Neural progenitor cell (in vitro differentiated cells): ENCODE data around the gene AHI1. TPM values are rescaled to one million over a fixed set of nuclear protein-coding genes. Genes with fewer than 3 reads are reported as not detected.

ENCODE experiments used
- DNase-seq: peaks from one replicate; pipeline ENCODE4 v3.0.0-alpha.2; 2016; ENCODE audit warnings: low spot score
- H2AFZ ChIP-seq: fragments of 200-600 bp; sonication (generic); replicated peaks from 2 replicates; pipeline ENCODE4 v1.6.1; 2016; ENCODE audit warnings: antibody characterized with exemption
- H3F3A ChIP-seq: fragments of 200-600 bp; sonication (generic); 2 replicates; pipeline ENCODE4 v1.6.1; 2016; ENCODE audit warnings: antibody characterized with exemption, low read depth
- H3K27ac ChIP-seq: fragments of 200-600 bp; sonication (generic); 2 replicates; pipeline ENCODE4 v1.5.1; 2016; ENCODE audit warnings: mild to moderate bottlenecking
- H3K27me3 ChIP-seq: fragments of 200-600 bp; sonication (generic); 2 replicates; pipeline ENCODE4 v1.6.1; 2016; ENCODE audit warnings: mild to moderate bottlenecking, moderate library complexity
- H3K36me3 ChIP-seq: fragments of 200-600 bp; sonication (generic); 2 replicates; pipeline ENCODE4 v1.5.1; 2016
- H3K4me1 ChIP-seq: fragments of 200-600 bp; sonication (generic); 2 replicates; pipeline ENCODE4 v1.6.1; 2016; ENCODE audit warnings: mixed run types
- H3K4me2 ChIP-seq: fragments of 200-600 bp; sonication (generic); 2 replicates; pipeline ENCODE4 v1.6.1; 2016
- H3K4me3 ChIP-seq: fragments of 200-600 bp; sonication (generic); 2 replicates; pipeline ENCODE4 v1.5.1; 2016
- H3K79me2 ChIP-seq: fragments of 200-600 bp; sonication (generic); 2 replicates; pipeline ENCODE4 v1.6.1; 2016; ENCODE audit warnings: low read depth
- H3K9ac ChIP-seq: fragments of 200-600 bp; sonication (generic); 2 replicates; pipeline ENCODE4 v1.6.1; 2016
- H3K9me3 ChIP-seq: fragments of 200-600 bp; sonication (generic); 2 replicates; pipeline ENCODE4 v1.5.1; 2016; ENCODE audit warnings: low read depth
- H4K20me1 ChIP-seq: fragments of 200-600 bp; sonication (generic); 2 replicates; pipeline ENCODE4 v1.6.1; 2016; ENCODE audit warnings: low read depth
- H3K27ac Mint-ChIP-seq: 3 replicates; pipeline ENCODE4 v1.8.0; 2021; ENCODE audit warnings: mixed read lengths
- H3K27me3 Mint-ChIP-seq: 2 replicates; pipeline ENCODE4 v1.8.0; 2022; ENCODE audit warnings: low read depth, mild to moderate bottlenecking, inconsistent platforms, moderate library complexity, mixed read lengths; ENCODE audit not compliant: insufficient read depth
- H3K36me3 Mint-ChIP-seq: 3 replicates; pipeline ENCODE4 v1.8.0; 2021; ENCODE audit warnings: mixed read lengths
- H3K4me1 Mint-ChIP-seq: 3 replicates; pipeline ENCODE4 v1.8.0; 2021; ENCODE audit warnings: mixed read lengths
- H3K4me3 Mint-ChIP-seq: 3 replicates; pipeline ENCODE4 v1.8.0; 2021; ENCODE audit warnings: mild to moderate bottlenecking, moderate library complexity, mixed read lengths
- H3K9me3 Mint-ChIP-seq: 3 replicates; pipeline ENCODE4 v1.8.0; 2020; ENCODE audit warnings: mixed read lengths
- CTCF ChIP-seq: fragments of 200-600 bp; sonication (generic); IDR thresholded peaks from 2 replicates; pipeline ENCODE4 v1.5.1; 2017; ENCODE audit warnings: antibody characterized with exemption, mild to moderate bottlenecking
- EZH2 ChIP-seq: fragments of 200-600 bp; sonication (generic); IDR thresholded peaks from 2 replicates; pipeline ENCODE4 v1.6.1; 2017; ENCODE audit warnings: antibody characterized with exemption, mild to moderate bottlenecking, moderate library complexity
- EZH2phosphoT487 ChIP-seq: fragments of 200-600 bp; sonication (generic); IDR thresholded peaks from 2 replicates; pipeline ENCODE4 v1.6.1; 2017; ENCODE audit warnings: antibody characterized with exemption
- total RNA-seq: library from RNA; depleted of rRNA; stranded (reverse); fragments of >200 nt; gene quantifications from 2 replicates; pipeline ENCODE4 v1.2.3, GENCODE V29; 2015; ENCODE audit warnings: low replicate concordance

AHI1 gene
- total RNA-seq, 1 donor from 2014 or later = 26.2 TPM

GRCh38 chr6:135449246-135449645 is 48.3 kb downstream of the AHI1 start:
- Mint-ChIP-seq H3K4me3 (no peak overlapping the region), H3K4me1 (no peaks in the 10 kb centered on the region), H3K27me3 (no peaks in the 10 kb centered on the region), H3K36me3 (peaks cover 10% of the 10 kb centered on the region), H3K27ac (no peak overlapping the region), H3K9me3 (no peaks in the 10 kb centered on the region)
- DNase-seq = no peak
- H3F3A ChIP-seq = no peaks in the 10 kb centered on the region
- H3K27ac ChIP-seq = no peak overlapping the region
- no peak overlapping the region for H3K4me2 ChIP-seq
- H3K9me3 ChIP-seq = no peaks in the 10 kb centered on the region
- no peaks in the 10 kb centered on the region for H3K36me3 ChIP-seq
- no peak overlapping the region for H3K9ac ChIP-seq
- H3K79me2 ChIP-seq = no peaks in the 10 kb centered on the region
- H3K4me3 ChIP-seq = no peak overlapping the region
- H4K20me1 ChIP-seq = no peaks in the 10 kb centered on the region
- H3K27me3 ChIP-seq = no peaks in the 10 kb centered on the region
- H2AFZ ChIP-seq = no peak overlapping the region
- no peaks in the 10 kb centered on the region for H3K4me1 ChIP-seq
- TF ChIP-seq EZH2phosphoT487 (no peak), CTCF (no peak), EZH2 (no peak)

GRCh38 chr6:135440087-135440792 is 57.3 kb downstream of the AHI1 start:
- H3K27me3 Mint-ChIP-seq = no peaks in the 10 kb centered on the region
- no peak overlapping the region for H2AFZ ChIP-seq
- no peak for TF ChIP-seq CTCF
- no peak for TF ChIP-seq EZH2
- no peak for TF ChIP-seq EZH2phosphoT487
- no peaks in the 10 kb centered on the region for H3K4me1 ChIP-seq
- H3K4me3 Mint-ChIP-seq = no peak overlapping the region
- H3K9me3 Mint-ChIP-seq = no peaks in the 10 kb centered on the region
- H3K4me1 Mint-ChIP-seq = no peaks in the 10 kb centered on the region
- no peaks in the 10 kb centered on the region for H3K27me3 ChIP-seq
- H3K36me3 ChIP-seq = no peaks in the 10 kb centered on the region
- no peaks in the 10 kb centered on the region for H3F3A ChIP-seq
- no peak overlapping the region for H3K4me3 ChIP-seq
- no peaks in the 10 kb centered on the region for H4K20me1 ChIP-seq
- no peaks in the 10 kb centered on the region for H3K79me2 ChIP-seq
- no peak overlapping the region for H3K4me2 ChIP-seq
- no peak overlapping the region for H3K27ac ChIP-seq
- no peak for DNase-seq
- no peak overlapping the region for H3K9ac ChIP-seq
- H3K27ac Mint-ChIP-seq = no peak overlapping the region
- no peaks in the 10 kb centered on the region for H3K9me3 ChIP-seq
- H3K36me3 Mint-ChIP-seq = peaks cover 10% of the 10 kb centered on the region

- no peaks in the 10 kb centered on the region for H3K9me3 ChIP-seq
- no peaks in the 10 kb centered on the region for H4K20me1 ChIP-seq
- no peaks in the 10 kb centered on the region for H3K27me3 ChIP-seq
- Mint-ChIP-seq H3K27me3 (no peaks in the 10 kb centered on the region), H3K36me3 (peaks cover 8% of the 10 kb centered on the region), H3K4me1 (no peaks in the 10 kb centered on the region), H3K4me3 (no peak overlapping the region), H3K9me3 (no peaks in the 10 kb centered on the region), H3K27ac (no peak overlapping the region)
- no peaks in the 10 kb centered on the region for H3F3A ChIP-seq
- DNase-seq = no peak
- H3K9ac ChIP-seq = no peak overlapping the region
- no peak overlapping the region for H3K27ac ChIP-seq
- no peaks in the 10 kb centered on the region for H3K36me3 ChIP-seq
- TF ChIP-seq CTCF (no peak), EZH2 (no peak), EZH2phosphoT487 (no peak)
- H3K4me3 ChIP-seq = no peak overlapping the region
- H3K4me2 ChIP-seq = no peak overlapping the region
- no peaks in the 10 kb centered on the region for H3K4me1 ChIP-seq
- H3K79me2 ChIP-seq = no peaks in the 10 kb centered on the region
- H2AFZ ChIP-seq = no peak overlapping the region
These were observed 58.0 kb downstream of the AHI1 start for GRCh38 chr6:135439549-135439948.
